Stomach (tissue), 9 donors: ENCODE results near the gene NCL. TPM values are rescaled to one million over a fixed set of nuclear protein-coding genes. Genes with fewer than 3 reads are reported as not detected.

Experiments used
- DNase-seq, 2 donors: peaks; one replicate each; pipeline versions ENCODE4 v3.0.0 to v3.0.0-alpha.2; 2013 to 2019
- H3K27ac ChIP-seq, 5 donors: fragments of 200-600 bp in 4 of 5; sonication (generic) in 4 of 5; one replicate each; pipeline ENCODE4 v1.5.1; 2013 to 2019; ENCODE audit warnings: mild to moderate bottlenecking in 1 of 5, moderate library complexity in 1 of 5
- H3K27me3 ChIP-seq, 3 donors: fragments of 200-600 bp; sonication (generic); one replicate each; pipeline ENCODE4 v1.5.1; 2017 to 2019; ENCODE audit warnings: mixed run types in 1 of 3
- H3K36me3 ChIP-seq, 4 donors: fragments of 200-600 bp; sonication (generic); 1 replicate in 3 of 4; 2 replicates in 1 of 4; pipeline ENCODE4 v1.5.1; 2016 to 2019
- H3K4me1 ChIP-seq, 4 donors: fragments of 200-600 bp; sonication (generic); one replicate each; pipeline ENCODE4 v1.5.1; 2016 to 2019
- H3K4me3 ChIP-seq, 4 donors: fragments of 200-600 bp; sonication (generic) in 3 of 4; one replicate each; pipeline ENCODE4 v1.5.1; 2016 to 2019; ENCODE audit warnings: mild to moderate bottlenecking in 1 of 4
- H3K9me3 ChIP-seq, 4 donors: fragments of 200-600 bp; sonication (generic); one replicate each; pipeline ENCODE4 v1.5.1; 2016 to 2019
- EP300 ChIP-seq: sonication (generic); formaldehyde crosslinking; IDR thresholded peaks from one replicate; pipeline ENCODE4 v1.6.1; 2017; ENCODE audit warnings: antibody characterized with exemption
- POLR2A ChIP-seq, 4 donors: fragments of 450-650 bp; IDR thresholded peaks; one replicate each; pipeline ENCODE4 v1.6.1; 2016; ENCODE audit warnings: antibody characterized with exemption in 4 of 4, control low read depth in 2 of 4, mild to moderate bottlenecking in 1 of 4, moderate library complexity in 1 of 4
- POLR2AphosphoS5 ChIP-seq, 3 donors: sonication (generic); formaldehyde crosslinking; IDR thresholded peaks; one replicate each; pipeline ENCODE4 v1.6.1; 2016; ENCODE audit warnings: antibody characterized with exemption in 3 of 3
- WGBS, 5 donors: extraction: QIAGEN DNeasy Blood & Tissue Kit in 3 of 5; methylation state at CpG; one replicate each; pipeline versions ENCODE4 v1.1.5 to v1.1.7; 2013 to 2018; 5-methylcytosine and 5-hydroxymethylcytosine counted together
- intact Hi-C: fragments of 100-400 bp; cut with DNase I; formaldehyde crosslinking; loops from one replicate; pipeline ENCODE4 v1.15.1; 2023; ENCODE audit warnings: low total_unique reads
- polyA plus RNA-seq, 3 donors: library from polyadenylated mRNA; stranded (reverse); fragments of 200-250 nt; gene quantifications; one replicate each; pipeline ENCODE4 v1.2.3, GENCODE V29; 2013
- total RNA-seq, 5 donors: library from RNA; depleted of rRNA; stranded (reverse); fragments of >200 nt; gene quantifications; one replicate each; pipeline versions ENCODE4 v1.1.0 to v1.2.3, GENCODE V29; 2014 to 2016
- TF ChIP-seq, protein P1 (sequence below), 7 experiments: fragments of 450-650 bp in 4 of 7; fragments of 200-600 bp in 3 of 7; sonication (generic) in 3 of 7; IDR thresholded peaks; one replicate each; pipeline ENCODE4 v1.5.1; 2016 to 2019; ENCODE audit warnings: antibody characterized with exemption in 7 of 7, control low read depth in 2 of 7, mild to moderate bottlenecking in 1 of 7
- donor health status: healthy with polysubstance abuse.
- donor health status: Bipolar disorder and iron deficiency.
- donor health status: healthy.

NCL gene
- total and polyA plus RNA-seq, 8 donors = 72.3 to 278 (median 178) TPM

DNA sequence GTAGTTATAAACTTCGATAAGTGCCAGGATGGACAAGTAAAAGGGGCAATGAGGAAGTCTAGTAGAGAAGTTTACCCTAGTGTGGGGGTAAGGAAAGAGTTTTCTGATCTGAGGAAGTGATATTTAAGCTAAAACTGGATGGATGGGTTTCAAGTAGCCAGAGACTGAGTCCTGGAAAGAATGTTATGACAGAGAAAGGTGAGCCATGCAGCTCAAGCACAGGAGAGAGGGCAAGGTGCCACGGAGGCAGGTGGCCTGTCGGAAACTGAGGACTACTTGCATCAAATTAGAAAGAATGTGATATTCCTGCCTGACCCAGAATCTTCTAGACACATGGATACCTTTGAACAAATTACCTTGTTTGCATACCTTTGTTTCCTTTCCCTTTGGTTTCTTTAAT is 39.5 kb upstream of the NCL start:
- 65 to 76% (median 67%) methylated on average over 3 of the region's 3 CpGs for WGBS, 5 donors
- H3K4me3 ChIP-seq = no peak overlapping the region
- no peaks in the 10 kb centered on the region for H3K9me3 ChIP-seq

DNA sequence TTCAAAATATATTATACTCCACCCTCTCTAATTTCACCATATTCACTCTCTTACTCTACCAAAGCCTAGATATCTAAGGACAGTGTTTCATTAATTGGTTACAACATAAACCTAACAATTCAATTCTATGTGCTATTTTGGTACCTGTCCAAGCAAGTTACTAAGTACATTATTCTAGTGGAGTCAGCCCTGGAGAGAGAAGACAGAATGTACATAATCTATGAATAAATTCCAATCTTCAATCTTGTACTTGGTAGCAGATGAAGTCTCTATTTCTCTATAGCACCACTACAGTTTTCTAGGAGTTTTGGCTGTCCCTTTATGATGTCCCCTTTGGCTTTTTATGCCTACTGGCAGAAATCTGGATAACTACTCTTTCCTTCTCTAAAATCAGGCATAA is 38.3 kb upstream of the NCL start:
- H3K9me3 ChIP-seq = no peaks in the 10 kb centered on the region
- H3K27me3 ChIP-seq = no peaks in the 10 kb centered on the region
- no peak for TF ChIP-seq EP300
- TF ChIP-seq, protein P1, sequence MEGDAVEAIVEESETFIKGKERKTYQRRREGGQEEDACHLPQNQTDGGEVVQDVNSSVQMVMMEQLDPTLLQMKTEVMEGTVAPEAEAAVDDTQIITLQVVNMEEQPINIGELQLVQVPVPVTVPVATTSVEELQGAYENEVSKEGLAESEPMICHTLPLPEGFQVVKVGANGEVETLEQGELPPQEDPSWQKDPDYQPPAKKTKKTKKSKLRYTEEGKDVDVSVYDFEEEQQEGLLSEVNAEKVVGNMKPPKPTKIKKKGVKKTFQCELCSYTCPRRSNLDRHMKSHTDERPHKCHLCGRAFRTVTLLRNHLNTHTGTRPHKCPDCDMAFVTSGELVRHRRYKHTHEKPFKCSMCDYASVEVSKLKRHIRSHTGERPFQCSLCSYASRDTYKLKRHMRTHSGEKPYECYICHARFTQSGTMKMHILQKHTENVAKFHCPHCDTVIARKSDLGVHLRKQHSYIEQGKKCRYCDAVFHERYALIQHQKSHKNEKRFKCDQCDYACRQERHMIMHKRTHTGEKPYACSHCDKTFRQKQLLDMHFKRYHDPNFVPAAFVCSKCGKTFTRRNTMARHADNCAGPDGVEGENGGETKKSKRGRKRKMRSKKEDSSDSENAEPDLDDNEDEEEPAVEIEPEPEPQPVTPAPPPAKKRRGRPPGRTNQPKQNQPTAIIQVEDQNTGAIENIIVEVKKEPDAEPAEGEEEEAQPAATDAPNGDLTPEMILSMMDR (IDR thresholded peaks at IDR 0.05) = no peak
- TF ChIP-seq POLR2AphosphoS5 (IDR thresholded peaks at IDR 0.05) = no peak
- TF ChIP-seq POLR2A (IDR thresholded peaks at IDR 0.05) = no peak
- intact Hi-C loops = no loop called here
- H3K4me3 ChIP-seq = no peak overlapping the region
- no peak for DNase-seq
- no peaks in the 10 kb centered on the region for H3K4me1 ChIP-seq
- H3K27ac ChIP-seq = no peak overlapping the region
- H3K36me3 ChIP-seq = peaks cover 0 to 9% (median 0%) of the 10 kb centered on the region in 4 donors

More for the DNA sequence above, 39.5 kb upstream of the NCL start:
- DNase-seq = no peak
- Histone ChIP-seq H3K4me1 (no peaks in the 10 kb centered on the region), H3K36me3 (peaks cover 0 to 9% (median 0%) of the 10 kb centered on the region in 4 donors), H3K27me3 (no peaks in the 10 kb centered on the region), H3K27ac (no peak overlapping the region)
- intact Hi-C loops = no loop called here
- TF ChIP-seq POLR2AphosphoS5 (IDR thresholded peaks at IDR 0.05) = no peak
- TF ChIP-seq EP300 = no peak
- no peak for TF ChIP-seq POLR2A (IDR thresholded peaks at IDR 0.05)
- TF ChIP-seq, protein P1 (IDR thresholded peaks at IDR 0.05) = no peak

DNA sequence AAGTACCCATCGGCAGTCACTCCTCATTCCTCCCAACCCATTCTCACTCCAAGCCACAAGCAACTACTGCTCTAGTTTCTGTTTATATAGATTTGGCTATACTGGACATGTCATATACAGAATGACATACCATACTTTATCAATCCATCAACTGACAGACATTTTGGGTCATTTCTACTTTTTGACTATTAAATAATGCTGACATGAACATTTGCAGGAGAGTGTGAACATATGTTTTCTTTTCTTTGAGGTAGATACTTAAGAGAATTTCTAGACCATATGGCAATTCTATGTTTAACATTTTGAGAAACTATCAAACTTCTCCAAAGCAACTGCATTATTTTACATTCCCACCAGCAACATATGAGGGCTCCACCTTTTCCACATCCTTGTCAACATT is 33.4 kb upstream of the NCL start:
- Histone ChIP-seq H3K27me3 (no peaks in the 10 kb centered on the region), H3K4me3 (no peak overlapping the region), H3K9me3 (no peaks in the 10 kb centered on the region), H3K4me1 (no peaks in the 10 kb centered on the region), H3K36me3 (no peaks in the 10 kb centered on the region), H3K27ac (no peak overlapping the region)
- no peak for DNase-seq
- WGBS, 5 donors = 66 to 87% (median 84%) methylated on average over 1 of the region's 1 CpG
- intact Hi-C loops = no loop called here
- no peak for TF ChIP-seq POLR2A (IDR thresholded peaks at IDR 0.05)
- TF ChIP-seq, protein P1 (IDR thresholded peaks at IDR 0.05) = no peak

DNA sequence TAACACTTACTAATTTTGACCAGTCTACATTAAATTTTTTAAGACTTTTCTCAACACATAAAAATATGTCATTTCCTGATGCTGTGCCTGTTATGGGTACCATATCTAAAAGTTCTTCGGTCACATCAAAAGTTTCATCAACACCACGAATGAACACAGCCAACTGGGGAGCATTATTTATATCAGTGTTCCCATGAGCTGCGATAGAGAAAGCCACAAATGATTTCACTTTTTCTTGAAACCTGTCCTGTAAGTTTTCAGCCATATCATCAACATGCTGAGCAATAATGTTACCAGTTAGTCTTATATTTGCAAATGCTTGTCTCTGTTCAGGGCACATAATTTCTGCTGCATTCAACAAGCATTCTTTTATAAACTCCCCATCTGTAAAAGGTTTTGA is 30.4 kb upstream of the NCL start:
- Histone ChIP-seq H3K27me3 (no peaks in the 10 kb centered on the region), H3K4me1 (no peaks in the 10 kb centered on the region), H3K27ac (no peak overlapping the region), H3K9me3 (no peaks in the 10 kb centered on the region), H3K36me3 (no peaks in the 10 kb centered on the region), H3K4me3 (no peak overlapping the region)
- intact Hi-C loops = no loop called here
- no peak for DNase-seq
- 50 to 72% (median 70%) methylated on average over 3 of the region's 3 CpGs for WGBS, 5 donors
- TF ChIP-seq, protein P1 (IDR thresholded peaks at IDR 0.05) = no peak
- no peak for TF ChIP-seq POLR2A (IDR thresholded peaks at IDR 0.05)
- TF ChIP-seq POLR2AphosphoS5 (IDR thresholded peaks at IDR 0.05) = no peak
- TF ChIP-seq EP300 = no peak
